Thoracic aorta (tissue), 2 donors: ENCODE measurements around the gene NAV3. TPM values are rescaled to one million over a fixed set of nuclear protein-coding genes. Genes with fewer than 3 reads are reported as not detected.

Experiments
- ATAC-seq: fragments of 150-250 bp; one replicate; pipeline ENCODE4 v1.8.0; 2017; ENCODE audit warnings: low read depth; ENCODE audit not compliant: insufficient number of reproducible peaks, low FRiP score
- DNase-seq: peaks from one replicate; pipeline ENCODE4 v3.0.0-alpha.2; 2020; ENCODE audit warnings: low spot score
- H3K27ac ChIP-seq, 2 donors: fragments of 200-600 bp; sonication (generic); 1 replicate in 1 of 2; 2 replicates in 1 of 2; pipeline ENCODE4 v1.5.1; 2016; ENCODE audit warnings: mild to moderate bottlenecking in 2 of 2, moderate library complexity in 2 of 2
- H3K27me3 ChIP-seq: fragments of 200-600 bp; sonication (generic); replicated peaks from 2 replicates; pipeline ENCODE4 v1.6.0; 2016; ENCODE audit warnings: mild to moderate bottlenecking; ENCODE audit not compliant: insufficient read depth
- H3K36me3 ChIP-seq: fragments of 200-600 bp; sonication (generic); one replicate; pipeline ENCODE4 v1.5.1; 2016
- H3K4me1 ChIP-seq, 2 donors: fragments of 200-600 bp; sonication (generic); 1 replicate in 1 of 2; 2 replicates in 1 of 2; pipeline versions ENCODE4 v1.5.1 to v1.6.0; 2016; ENCODE audit warnings: low read depth in 2 of 2, mild to moderate bottlenecking in 1 of 2; ENCODE audit not compliant: control insufficient read depth in 1 of 2
- H3K4me3 ChIP-seq: fragments of 200-600 bp; sonication (generic); 2 replicates; pipeline ENCODE4 v1.5.1; 2016; ENCODE audit warnings: mild to moderate bottlenecking
- H3K9me3 ChIP-seq: fragments of 200-600 bp; sonication (generic); 2 replicates; pipeline ENCODE4 v1.5.1; 2016
- total RNA-seq, 2 donors: library from RNA; depleted of rRNA; stranded (reverse); fragments of >200 nt; gene quantifications; one replicate each; pipeline versions ENCODE4 v1.1.0 to v1.2.3, GENCODE V29; 2016
- TF ChIP-seq, protein P1 (sequence below): fragments of 200-600 bp; sonication (generic); IDR thresholded peaks from one replicate; pipeline ENCODE4 v1.5.1; 2019; ENCODE audit warnings: antibody characterized with exemption

The NAV3 gene
- total RNA-seq, 2 donors from 2014 or later, result 9.3 to 11.6 TPM

DNA sequence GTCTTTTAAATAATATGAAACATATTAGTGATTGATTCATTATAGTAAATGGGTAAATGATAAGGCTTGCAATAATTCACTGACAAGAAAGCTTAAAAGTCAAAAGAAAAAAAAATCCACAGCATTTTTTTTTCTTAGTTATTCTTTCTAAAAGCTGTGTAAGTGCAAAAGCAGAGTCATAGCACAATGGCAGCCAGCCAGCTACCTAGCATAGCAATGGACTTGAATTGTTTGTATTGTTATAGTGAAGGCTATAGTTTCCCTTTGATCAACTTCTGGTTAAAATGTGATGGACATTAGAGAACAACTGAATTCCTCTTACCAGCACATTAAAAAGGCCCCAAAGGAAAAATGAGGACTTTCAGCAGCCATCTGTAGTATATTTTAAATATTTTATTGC is 232.1 kb downstream of the NAV3 start:
- no peaks in the 10 kb centered on the region for H3K36me3 ChIP-seq
- TF ChIP-seq, protein P1, sequence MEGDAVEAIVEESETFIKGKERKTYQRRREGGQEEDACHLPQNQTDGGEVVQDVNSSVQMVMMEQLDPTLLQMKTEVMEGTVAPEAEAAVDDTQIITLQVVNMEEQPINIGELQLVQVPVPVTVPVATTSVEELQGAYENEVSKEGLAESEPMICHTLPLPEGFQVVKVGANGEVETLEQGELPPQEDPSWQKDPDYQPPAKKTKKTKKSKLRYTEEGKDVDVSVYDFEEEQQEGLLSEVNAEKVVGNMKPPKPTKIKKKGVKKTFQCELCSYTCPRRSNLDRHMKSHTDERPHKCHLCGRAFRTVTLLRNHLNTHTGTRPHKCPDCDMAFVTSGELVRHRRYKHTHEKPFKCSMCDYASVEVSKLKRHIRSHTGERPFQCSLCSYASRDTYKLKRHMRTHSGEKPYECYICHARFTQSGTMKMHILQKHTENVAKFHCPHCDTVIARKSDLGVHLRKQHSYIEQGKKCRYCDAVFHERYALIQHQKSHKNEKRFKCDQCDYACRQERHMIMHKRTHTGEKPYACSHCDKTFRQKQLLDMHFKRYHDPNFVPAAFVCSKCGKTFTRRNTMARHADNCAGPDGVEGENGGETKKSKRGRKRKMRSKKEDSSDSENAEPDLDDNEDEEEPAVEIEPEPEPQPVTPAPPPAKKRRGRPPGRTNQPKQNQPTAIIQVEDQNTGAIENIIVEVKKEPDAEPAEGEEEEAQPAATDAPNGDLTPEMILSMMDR, result no peak
- H3K27me3 ChIP-seq, result no peaks in the 10 kb centered on the region
- DNase-seq (no peak), ATAC-seq (no peak)
- no peak overlapping the region for H3K4me3 ChIP-seq
- no peak overlapping the region for H3K27ac ChIP-seq
- H3K4me1 ChIP-seq, result no peaks in the 10 kb centered on the region
- no peaks in the 10 kb centered on the region for H3K9me3 ChIP-seq

DNA sequence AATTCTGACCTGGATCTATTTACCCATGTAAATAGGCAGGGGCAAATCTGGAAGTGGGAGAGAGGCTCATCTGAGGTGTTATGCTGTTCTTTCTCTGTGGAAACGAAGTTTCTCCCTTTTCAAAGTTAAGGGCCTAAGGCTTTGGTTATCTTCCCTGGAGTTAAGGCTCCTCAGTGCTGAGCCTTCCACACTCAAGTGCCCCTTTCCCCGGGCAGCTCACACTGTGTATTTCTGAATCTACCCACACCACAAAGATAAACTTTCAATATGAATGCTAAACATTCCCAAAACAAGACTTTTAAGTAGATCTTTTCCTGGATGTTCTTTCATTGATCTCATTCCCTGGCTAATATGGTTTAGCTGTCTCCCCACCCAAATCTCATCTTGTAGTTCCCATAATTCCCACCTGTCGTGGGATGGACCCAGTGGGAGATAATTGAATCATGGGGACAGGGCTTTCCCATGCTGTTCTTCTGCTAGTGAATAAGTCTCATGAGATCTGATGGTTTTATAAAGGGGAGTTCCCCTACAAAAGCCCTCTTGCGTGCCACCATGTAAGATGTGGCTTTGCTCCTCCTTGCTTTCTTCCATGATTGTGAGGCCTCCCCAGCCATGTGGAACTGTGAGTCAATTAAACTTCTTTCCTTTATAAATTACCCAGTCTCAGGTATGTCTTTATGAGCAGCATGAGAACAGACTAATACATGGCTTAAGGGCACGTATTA is 251.1 kb downstream of the NAV3 start:
- DNase-seq (no peak), ATAC-seq (no peak)
- TF ChIP-seq, protein P1, result no peak
- Histone ChIP-seq H3K36me3 (no peaks in the 10 kb centered on the region), H3K9me3 (no peaks in the 10 kb centered on the region), H3K27ac (no peak overlapping the region), H3K4me3 (no peak overlapping the region), H3K27me3 (no peaks in the 10 kb centered on the region), H3K4me1 (no peaks in the 10 kb centered on the region)

DNA sequence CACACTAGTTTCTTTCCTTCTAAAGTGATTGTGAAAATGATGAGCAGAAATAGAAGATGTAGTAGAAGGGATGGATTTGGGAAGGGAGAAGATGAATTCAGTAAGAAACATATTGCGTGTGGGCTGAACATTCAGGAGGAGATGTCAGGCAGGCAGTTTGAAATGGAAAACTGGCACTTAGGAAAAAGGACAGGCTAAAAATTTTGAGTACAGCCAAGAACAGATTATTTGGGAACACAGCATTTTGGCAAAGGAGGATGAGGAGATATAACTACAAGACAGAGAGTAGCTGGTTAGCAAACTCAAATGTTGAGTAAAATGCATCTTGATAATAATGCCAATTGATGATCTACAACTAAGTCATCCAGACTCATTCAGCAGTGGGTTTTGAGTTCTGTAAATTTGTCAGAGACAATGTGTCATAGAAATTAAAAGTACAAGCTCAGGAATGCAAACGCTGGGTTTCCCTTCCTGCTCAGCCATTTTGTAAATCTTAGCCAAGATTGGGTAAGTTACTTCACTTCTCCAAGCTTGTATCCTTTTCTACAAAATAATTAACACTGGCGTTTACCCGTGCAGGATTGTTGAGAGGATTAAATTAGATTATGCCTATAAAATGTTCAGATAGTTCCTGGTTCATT is 255.0 kb downstream of the NAV3 start:
- Histone ChIP-seq H3K27ac (no peak overlapping the region), H3K36me3 (no peaks in the 10 kb centered on the region), H3K27me3 (no peaks in the 10 kb centered on the region), H3K9me3 (no peaks in the 10 kb centered on the region), H3K4me1 (no peaks in the 10 kb centered on the region), H3K4me3 (no peak overlapping the region)
- TF ChIP-seq, protein P1, result no peak
- ATAC-seq, result no peak
- no peak for DNase-seq

DNA sequence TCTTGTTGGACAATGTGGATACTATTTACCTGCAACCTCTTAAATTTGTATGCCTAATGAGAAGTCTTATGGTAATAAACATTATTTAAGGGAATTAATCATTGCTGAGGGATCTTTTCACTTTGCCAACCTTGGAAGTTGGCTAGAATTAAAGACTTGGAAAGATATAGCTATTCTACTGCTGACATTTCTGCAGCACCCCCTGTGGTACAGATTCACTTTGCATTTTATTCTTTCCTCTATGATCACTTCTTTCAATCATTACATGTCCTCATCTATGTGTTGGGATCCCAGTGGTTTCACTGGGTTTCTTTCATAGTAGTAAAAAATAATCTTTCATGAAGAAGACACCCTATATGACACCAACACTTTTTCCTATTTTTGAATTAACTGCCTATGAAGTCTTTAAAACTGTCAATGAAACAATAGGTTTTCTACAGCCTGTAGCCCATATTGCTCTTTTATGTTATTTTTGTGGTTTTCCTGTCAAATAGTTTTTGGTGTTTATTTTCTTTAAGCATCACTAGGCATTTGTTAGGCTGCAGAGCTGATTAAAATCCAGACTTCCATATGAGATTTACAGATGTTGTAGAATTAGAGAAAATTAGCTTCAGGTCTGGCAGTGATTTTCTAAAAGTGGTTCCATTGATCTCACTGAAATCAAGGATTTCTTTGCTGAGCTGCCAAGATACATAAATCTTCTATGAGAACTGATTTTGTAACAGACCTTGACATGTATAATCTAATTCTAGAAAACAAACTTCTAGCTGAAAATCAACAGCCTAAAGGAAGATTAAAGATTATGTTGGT is 256.1 kb downstream of the NAV3 start:
- DNase-seq (no peak), ATAC-seq (no peak)
- TF ChIP-seq, protein P1, result no peak

DNA sequence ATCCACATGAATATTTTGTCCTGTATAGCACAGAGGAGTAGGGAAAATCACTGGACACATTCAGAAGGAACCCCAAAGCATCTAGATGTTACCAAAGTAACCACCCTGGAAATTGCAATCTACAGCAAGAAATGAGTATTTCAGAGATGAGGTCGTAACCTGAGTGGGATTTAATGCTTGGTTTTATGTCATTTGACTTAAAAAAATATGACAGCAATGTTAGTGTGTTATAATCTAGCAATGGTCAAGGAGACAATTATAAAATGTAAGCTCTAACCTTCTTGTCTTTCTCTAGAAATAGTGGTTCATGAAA is 256.6 kb downstream of the NAV3 start:
- DNase-seq (no peak), ATAC-seq (no peak)
- Histone ChIP-seq H3K4me3 (no peak overlapping the region), H3K27ac (no peak overlapping the region), H3K4me1 (no peaks in the 10 kb centered on the region), H3K36me3 (no peaks in the 10 kb centered on the region), H3K27me3 (no peaks in the 10 kb centered on the region), H3K9me3 (no peaks in the 10 kb centered on the region)
- TF ChIP-seq, protein P1, result no peak

More for the DNA sequence above, 256.1 kb downstream of the NAV3 start:
- no peaks in the 10 kb centered on the region for H3K27me3 ChIP-seq
- H3K36me3 ChIP-seq, result no peaks in the 10 kb centered on the region
- no peaks in the 10 kb centered on the region for H3K4me1 ChIP-seq
- H3K9me3 ChIP-seq, result no peaks in the 10 kb centered on the region
- no peak overlapping the region for H3K4me3 ChIP-seq
- no peak overlapping the region for H3K27ac ChIP-seq
